IMR-90 (cell line): ENCODE results near the gene PTGS2. TPM values are rescaled to one million over a fixed set of nuclear protein-coding genes. Genes with fewer than 3 reads are reported as not detected.

Source experiments
- ATAC-seq: fragments of 200-7000 bp; cut with Tn5 transposase; 2 replicates; pipeline ENCODE4 v1.9.1; 2020; ENCODE audit warnings: low read depth, mild to moderate bottlenecking, moderate library complexity
- BruUV-seq: library from RNA; stranded (reverse); fragments of 400-500 nt; replicated peaks from 2 replicates; lab custom pipeline; 2021; lab: Mats Ljungman, UMichigan
- CTCF ChIA-PET: fragments of 300-600 bp; formaldehyde crosslinking; extraction: SDS; loops from one replicate; lab custom pipeline; 2021; ENCODE audit warnings: antibody characterized with exemption; lab: Yijun Ruan, JAX
- POLR2A ChIA-PET: fragments of 300-600 bp; sonication (Branson Sonifier 250); formaldehyde crosslinking; loops from one replicate; lab custom pipeline; 2022; ENCODE audit warnings: antibody characterized with exemption; ENCODE audit not compliant: unreplicated experiment; lab: Charles Lee
- DNase-seq: peaks from one replicate; pipeline ENCODE4 v3.0.0; 2013
- H2AFZ ChIP-seq: replicated peaks from 2 replicates; pipeline ENCODE3; 2013; ENCODE audit warnings: low read length, mild to moderate bottlenecking; ENCODE audit not compliant: poor library complexity
- H2AK5ac ChIP-seq: 2 replicates; pipeline ENCODE4 v1.6.1; 2013; ENCODE audit warnings: low read depth, low read length, inconsistent platforms
- H2AK9ac ChIP-seq: replicated peaks from 2 replicates; pipeline ENCODE3; 2013; ENCODE audit warnings: mild to moderate bottlenecking, low read depth, low read length, moderate library complexity; ENCODE audit not compliant: poor library complexity
- H2BK120ac ChIP-seq: 2 replicates; pipeline ENCODE4 v1.6.1; 2013; ENCODE audit warnings: low read depth, low read length, inconsistent platforms
- H2BK15ac ChIP-seq: 3 replicates; pipeline ENCODE4 v1.6.1; 2013; ENCODE audit warnings: low read depth, low read length, inconsistent platforms
- H2BK20ac ChIP-seq: 2 replicates; pipeline ENCODE4 v1.6.1; 2013; ENCODE audit warnings: low read depth, mild to moderate bottlenecking, inconsistent platforms, low read length, moderate library complexity
- H2BK5ac ChIP-seq: 2 replicates; pipeline ENCODE4 v1.6.1; 2013; ENCODE audit warnings: mild to moderate bottlenecking, low read depth, low read length, inconsistent platforms; ENCODE audit not compliant: poor library complexity, severe bottlenecking
- H3K14ac ChIP-seq: replicated peaks from 2 replicates; pipeline ENCODE4 v1.6.1; 2013; ENCODE audit warnings: low read depth, low read length, inconsistent platforms
- H3K18ac ChIP-seq: 2 replicates; pipeline ENCODE4 v1.6.1; 2013; ENCODE audit warnings: low read depth, low read length, control low read depth
- H3K23ac ChIP-seq: 2 replicates; pipeline ENCODE4 v1.6.1; 2013; ENCODE audit warnings: low read depth, low read length, inconsistent platforms
- H3K27ac ChIP-seq: 2 replicates; pipeline ENCODE4 v1.5.1; 2013; ENCODE audit warnings: mild to moderate bottlenecking, control low read depth, low read length; ENCODE audit not compliant: insufficient read depth
- H3K27me3 ChIP-seq: 2 replicates; pipeline ENCODE4 v1.6.1; 2013; ENCODE audit warnings: low read length; ENCODE audit not compliant: control insufficient read depth, insufficient read depth
- H3K36me3 ChIP-seq: 2 replicates; pipeline ENCODE4 v1.6.1; 2013; ENCODE audit warnings: low read length, mixed read lengths; ENCODE audit not compliant: control insufficient read depth, insufficient read depth
- H3K4ac ChIP-seq: 2 replicates; pipeline ENCODE4 v1.6.1; 2013; ENCODE audit warnings: low read depth, low read length, inconsistent platforms
- H3K4me1 ChIP-seq: 2 replicates; pipeline ENCODE4 v1.6.1; 2013; ENCODE audit warnings: low read length, mixed read lengths; ENCODE audit not compliant: control insufficient read depth, insufficient read depth
- H3K4me2 ChIP-seq: 2 replicates; pipeline ENCODE4 v1.6.1; 2013; ENCODE audit warnings: low read depth, mild to moderate bottlenecking, control low read depth, low read length, moderate library complexity
- H3K4me3 ChIP-seq: 2 replicates; pipeline ENCODE4 v1.5.1; 2013; ENCODE audit warnings: low read depth, mild to moderate bottlenecking, control low read depth, low read length, moderate library complexity; ENCODE audit not compliant: insufficient read depth
- H3K56ac ChIP-seq: 2 replicates; pipeline ENCODE4 v1.6.1; 2013; ENCODE audit warnings: low read length, inconsistent platforms; ENCODE audit not compliant: insufficient read depth; ENCODE audit errors: extremely low read depth
- H3K79me1 ChIP-seq, 2 experiments: 2 replicates each; pipeline ENCODE4 v1.6.1; 2013; ENCODE audit warnings: low read length in 2 of 2, inconsistent platforms in 1 of 2, low read depth in 1 of 2
- H3K9ac ChIP-seq: 2 replicates; pipeline ENCODE4 v1.6.1; 2013; ENCODE audit warnings: low read depth, low read length, control low read depth
- H3K9me1 ChIP-seq: 2 replicates; pipeline ENCODE4 v1.6.1; 2013; ENCODE audit warnings: low read length, inconsistent platforms; ENCODE audit not compliant: insufficient read depth
- H3K9me3 ChIP-seq: 2 replicates; pipeline ENCODE4 v1.6.1; 2013; ENCODE audit warnings: low read length; ENCODE audit not compliant: control insufficient read depth, insufficient read depth
- H4K20me1 ChIP-seq: 2 replicates; pipeline ENCODE4 v1.6.1; 2013; ENCODE audit warnings: low read length, inconsistent platforms; ENCODE audit not compliant: insufficient read depth
- H4K5ac ChIP-seq: 2 replicates; pipeline ENCODE4 v1.6.1; 2013; ENCODE audit warnings: mild to moderate bottlenecking, low read depth, low read length, control low read depth
- H4K8ac ChIP-seq, 2 experiments: 2 replicates each; pipeline ENCODE4 v1.6.1; 2013; ENCODE audit warnings: low read depth in 2 of 2, low read length in 2 of 2, control low read depth in 1 of 2, inconsistent platforms in 1 of 2
- H4K91ac ChIP-seq: 2 replicates; pipeline ENCODE4 v1.6.1; 2013; ENCODE audit warnings: low read depth, low read length, inconsistent platforms; ENCODE audit not compliant: insufficient read depth
- FOS ChIP-seq: fragments of 150-350 bp; IDR thresholded peaks from 2 replicates; pipeline ENCODE4 v1.6.1; 2016; ENCODE audit warnings: low read depth, low read length
- SMC3 ChIP-seq: fragments of 150-350 bp; IDR thresholded peaks from 2 replicates; pipeline ENCODE4 v1.6.1; 2016; ENCODE audit warnings: low read depth, mild to moderate bottlenecking, antibody characterized with exemption, low read length, moderate library complexity
- WGBS, 2 experiments: methylation state at CpG; one replicate each; pipeline versions ENCODE4 v1.1.5 to v1.1.7; 2013; ENCODE audit warnings: missing lambda C conversion rate in 2 of 2; ENCODE audit not compliant: insufficient read length in 1 of 2; ENCODE audit errors: extremely low coverage in 2 of 2; 5-methylcytosine and 5-hydroxymethylcytosine counted together
- dilution Hi-C: fragments of 300-500 bp; cut with HindIII; formaldehyde crosslinking; loops from one replicate; pipeline ENCODE4 v1.14.3; 2018; ENCODE audit warnings: low sequenced_read_pairs; ENCODE audit not compliant: unreplicated experiment
- in situ Hi-C: fragments of 300-500 bp; cut with MboI; formaldehyde crosslinking; loops from 3 replicates; pipeline ENCODE4 v1.14.3; 2019; ENCODE audit warnings: low sequenced_read_pairs, inconsistent platforms, mixed read lengths
- intact Hi-C: fragments of 100-400 bp; cut with micrococcal nuclease; formaldehyde crosslinking; loops from 2 replicates; pipeline ENCODE4 v1.10.0; 2022
- polyA plus RNA-seq, 3 experiments: library from polyadenylated mRNA; depleted of rRNA; stranded (reverse); fragments of >200 nt; gene quantifications; 2 replicates each; pipeline ENCODE4 v1.2.3, GENCODE V29; 2012; ENCODE audit warnings: low replicate concordance in 1 of 3
- total RNA-seq: library from RNA; depleted of rRNA; stranded (reverse); fragments of >200 nt; gene quantifications from 2 replicates; pipeline ENCODE4 v1.2.3, GENCODE V29; 2012
- TF ChIP-seq, protein P1 (sequence below): fragments of 150-350 bp; IDR thresholded peaks from 2 replicates; pipeline ENCODE4 v1.6.1; 2017; ENCODE audit warnings: mild to moderate bottlenecking, antibody characterized with exemption, low read length, low read depth

PTGS2 gene
- total and polyA plus RNA-seq, 2 of the 4 experiments (the other 2 are of a cell fraction), result 3.4 to 4.8 TPM

DNA sequence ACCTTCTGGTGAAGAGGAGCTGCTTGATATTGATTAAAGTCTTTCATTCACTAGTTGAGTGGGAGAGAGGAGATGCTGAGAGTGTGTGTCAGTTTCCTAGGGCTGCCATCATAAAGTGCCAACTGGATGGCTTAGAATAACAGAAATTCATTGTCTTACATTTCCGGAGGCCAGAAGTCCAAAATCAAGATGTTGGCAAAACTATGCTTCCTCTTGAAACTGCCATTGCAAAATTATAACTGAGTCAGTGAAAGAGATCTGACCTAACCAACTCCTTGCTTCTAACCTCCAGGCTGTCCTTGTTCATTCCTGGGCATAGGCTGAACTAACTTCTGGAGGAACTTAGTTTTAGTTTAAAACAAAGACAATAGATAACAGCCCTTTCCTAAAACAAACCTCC is 47.1 kb downstream of the PTGS2 start:
- DNase-seq, result no peak

More for the DNA sequence above, 47.1 kb downstream of the PTGS2 start:
- Histone ChIP-seq H3K27ac (no peak overlapping the region), H3K14ac (no peak overlapping the region), H3K4me2 (no peak overlapping the region), H2BK15ac (no peak overlapping the region), H3K9me3 (no peaks in the 10 kb centered on the region), H3K27me3 (no peaks in the 10 kb centered on the region; the same call in 1 of the 2 replicates), H3K4me1 (no peaks in the 10 kb centered on the region), H3K18ac (no peak overlapping the region), H3K56ac (no peak overlapping the region), H3K4ac (no peak overlapping the region), H3K9me1 (no peaks in the 10 kb centered on the region), H2AK9ac (no peak overlapping the region), H4K8ac (no peak overlapping the region), H2AK5ac (no peak overlapping the region), H2BK120ac (no peak overlapping the region), H3K9ac (no peak overlapping the region), H2AFZ (no peak overlapping the region), H4K91ac (no peak overlapping the region), H3K4me3 (no peak overlapping the region), H2BK20ac (no peak overlapping the region), H3K23ac (no peak overlapping the region), H3K36me3 (no peaks in the 10 kb centered on the region), H3K79me1 (no peaks in the 10 kb centered on the region), H4K5ac (no peak overlapping the region), H2BK5ac (no peak overlapping the region), H4K20me1 (no peaks in the 10 kb centered on the region)
- CTCF ChIA-PET, result no interaction called here
- intact Hi-C loops, result no loop called here
- TF ChIP-seq, protein P1, sequence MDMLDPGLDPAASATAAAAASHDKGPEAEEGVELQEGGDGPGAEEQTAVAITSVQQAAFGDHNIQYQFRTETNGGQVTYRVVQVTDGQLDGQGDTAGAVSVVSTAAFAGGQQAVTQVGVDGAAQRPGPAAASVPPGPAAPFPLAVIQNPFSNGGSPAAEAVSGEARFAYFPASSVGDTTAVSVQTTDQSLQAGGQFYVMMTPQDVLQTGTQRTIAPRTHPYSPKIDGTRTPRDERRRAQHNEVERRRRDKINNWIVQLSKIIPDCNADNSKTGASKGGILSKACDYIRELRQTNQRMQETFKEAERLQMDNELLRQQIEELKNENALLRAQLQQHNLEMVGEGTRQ, result no peak
- TF ChIP-seq SMC3 (no peak), FOS (no peak)
- in situ Hi-C loops, result no loop called here
- BruUV-seq, result no TSS peak
- dilution Hi-C loops, result no loop called here
- POLR2A ChIA-PET, result no interaction called here
- WGBS, 2 experiments, result no CpG with 5 or more reads among the region's 1 CpG
- no peak for ATAC-seq
